Fibroblast of lung (primary cell): ENCODE measurements around the gene CYP4F22. TPM values are rescaled to one million over a fixed set of nuclear protein-coding genes. Genes with fewer than 3 reads are reported as not detected.

Experiments used
- DNase-seq, 2 donors: peaks; one replicate each; pipeline versions ENCODE4 v3.0.0 to v3.0.0-alpha.2; 2010; ENCODE audit warnings: low read depth in 2 of 2
- H2AFZ ChIP-seq: 2 replicates; pipeline ENCODE4 v1.5.1; 2012; ENCODE audit warnings: low read length, control low read depth, inconsistent platforms
- H3K27ac ChIP-seq: 2 replicates; pipeline ENCODE4 v1.5.1; 2011; ENCODE audit warnings: low read length, control low read depth; ENCODE audit not compliant: insufficient read depth
- H3K27me3 ChIP-seq: 2 replicates; pipeline ENCODE4 v1.5.1; 2011; ENCODE audit warnings: mild to moderate bottlenecking, low read length; ENCODE audit not compliant: control insufficient read depth, insufficient read depth
- H3K36me3 ChIP-seq: 2 replicates; pipeline ENCODE4 v1.5.1; 2011; ENCODE audit warnings: low read length; ENCODE audit not compliant: control insufficient read depth, insufficient read depth
- H3K4me1 ChIP-seq: 2 replicates; pipeline ENCODE4 v1.5.1; 2011; ENCODE audit warnings: low read length; ENCODE audit not compliant: control insufficient read depth, insufficient read depth; ENCODE audit errors: extremely low read depth
- H3K4me2 ChIP-seq: 2 replicates; pipeline ENCODE4 v1.5.1; 2011; ENCODE audit warnings: low read length, control low read depth; ENCODE audit not compliant: insufficient read depth; ENCODE audit errors: extremely low read depth
- H3K4me3 ChIP-seq, 4 experiments: fragments of 200-600 bp in 1 of 4; sonication (generic) in 1 of 4; replicated peaks in 1 of 4; 2 replicates each; pipeline ENCODE4 v1.5.1; 2011 to 2016; ENCODE audit warnings: low read length in 4 of 4, low read depth in 3 of 4, mild to moderate bottlenecking in 3 of 4, control low read depth in 2 of 4, inconsistent platforms in 1 of 4, mixed read lengths in 1 of 4; ENCODE audit not compliant: insufficient read depth in 1 of 4; ENCODE audit errors: control extremely low read depth in 1 of 4
- H3K79me2 ChIP-seq: 2 replicates; pipeline ENCODE4 v1.5.1; 2012; ENCODE audit warnings: mild to moderate bottlenecking, low read length, inconsistent platforms; ENCODE audit not compliant: control insufficient read depth, insufficient read depth
- H3K9ac ChIP-seq: 2 replicates; pipeline ENCODE4 v1.5.1; 2011; ENCODE audit warnings: mild to moderate bottlenecking, low read length, control low read depth; ENCODE audit not compliant: insufficient read depth
- H3K9me3 ChIP-seq: 2 replicates; pipeline ENCODE4 v1.5.1; 2012; ENCODE audit warnings: low read depth, low read length; ENCODE audit not compliant: control insufficient read depth, insufficient read depth
- H4K20me1 ChIP-seq: 2 replicates; pipeline ENCODE4 v1.5.1; 2011; ENCODE audit warnings: low read length; ENCODE audit not compliant: control insufficient read depth, insufficient read depth; ENCODE audit errors: extremely low read depth
- CTCF ChIP-seq, 2 donors: IDR thresholded peaks in 1 of 2; conservative IDR thresholded peaks in 1 of 2; 1 replicate in 1 of 2; 2 replicates in 1 of 2; pipeline ENCODE4 v1.5.1; 2011 to 2012; ENCODE audit warnings: low read length in 2 of 2, control low read depth in 1 of 2, inconsistent platforms in 1 of 2, low read depth in 1 of 2, mild to moderate bottlenecking in 1 of 2
- EZH2 ChIP-seq: IDR thresholded peaks from 2 replicates; pipeline ENCODE4 v1.5.1; 2012; ENCODE audit warnings: low read length, control low read depth, mild to moderate bottlenecking; ENCODE audit errors: missing control alignments
- polyA plus RNA-seq, 2 donors: library from polyadenylated mRNA; depleted of rRNA in 1 of 2; stranded (reverse) in 1 of 2; unstranded in 1 of 2; fragments of >200 nt; gene quantifications; 2 replicates each; pipeline ENCODE4 v1.2.1, GENCODE V29; 2011 to 2012; ENCODE audit warnings: missing spikeins in 1 of 2
- total RNA-seq: library from RNA; depleted of rRNA; stranded (reverse); fragments of >200 nt; gene quantifications from 2 replicates; pipeline ENCODE4 v1.2.1, GENCODE V29; 2014

Gene CYP4F22
- total and polyA plus RNA-seq, 2 donors (not counting 1 experiment from before 2014, with no cell fraction given) = not detected

- Histone ChIP-seq H3K9me3 (no peaks in the 10 kb centered on the region), H3K4me2 (no peak overlapping the region), H3K27ac (no peak overlapping the region), H3K9ac (no peak overlapping the region), H4K20me1 (no peaks in the 10 kb centered on the region), H3K27me3 (no peaks in the 10 kb centered on the region), H2AFZ (no peak overlapping the region), H3K79me2 (no peaks in the 10 kb centered on the region), H3K4me3 (no peak overlapping the region), H3K36me3 (no peaks in the 10 kb centered on the region), H3K4me1 (no peaks in the 10 kb centered on the region)
- no peak for TF ChIP-seq CTCF (conservative IDR thresholded peaks at IDR 0.05 in 1 of 2, IDR thresholded peaks at IDR 0.05 in 1 of 2; ENCODE audit: low read depth in 1 of 2, low read length in 2 of 2)
- TF ChIP-seq EZH2 = no peak
- no peak for DNase-seq
Measured at GRCh38 chr19:15577184-15577771, 69.0 kb downstream of the CYP4F22 start.

GRCh38 chr19:15583346-15583745 lies 75.0 kb downstream of the CYP4F22 start:
- Histone ChIP-seq H4K20me1 (no peaks in the 10 kb centered on the region), H3K36me3 (no peaks in the 10 kb centered on the region), H3K27ac (no peak overlapping the region), H3K79me2 (no peaks in the 10 kb centered on the region), H3K27me3 (no peaks in the 10 kb centered on the region), H3K4me3 (no peak overlapping the region), H3K9ac (no peak overlapping the region), H2AFZ (no peak overlapping the region), H3K4me1 (no peaks in the 10 kb centered on the region), H3K4me2 (no peak overlapping the region), H3K9me3 (no peaks in the 10 kb centered on the region)
- TF ChIP-seq CTCF (conservative IDR thresholded peaks at IDR 0.05 in 1 of 2, IDR thresholded peaks at IDR 0.05 in 1 of 2; ENCODE audit: low read depth in 1 of 2, low read length in 2 of 2) (no peak), EZH2 (no peak)
- DNase-seq = no peak

GRCh38 chr19:15584095-15584494 lies 75.8 kb downstream of the CYP4F22 start:
- Histone ChIP-seq H3K79me2 (no peaks in the 10 kb centered on the region), H3K4me3 (no peak overlapping the region), H2AFZ (no peak overlapping the region), H3K27ac (no peak overlapping the region), H3K4me2 (no peak overlapping the region), H4K20me1 (no peaks in the 10 kb centered on the region), H3K4me1 (no peaks in the 10 kb centered on the region), H3K9me3 (no peaks in the 10 kb centered on the region), H3K27me3 (no peaks in the 10 kb centered on the region), H3K36me3 (no peaks in the 10 kb centered on the region), H3K9ac (no peak overlapping the region)
- TF ChIP-seq CTCF (conservative IDR thresholded peaks at IDR 0.05 in 1 of 2, IDR thresholded peaks at IDR 0.05 in 1 of 2; ENCODE audit: low read depth in 1 of 2, low read length in 2 of 2) (no peak), EZH2 (no peak)
- DNase-seq = no peak
